GM23338 (cell line): Measurements from ENCODE around the gene SMC4. TPM values are rescaled to one million over a fixed set of nuclear protein-coding genes. Genes with fewer than 3 reads are reported as not detected.

Source experiments
- ATAC-seq: fragments of 200-7000 bp; cut with Tn5 transposase; 3 replicates; pipeline ENCODE4 v1.9.1; 2020
- DNase-seq: peaks from one replicate; pipeline ENCODE4 v3.0.0-alpha.2; 2015; ENCODE audit warnings: low spot score
- H2AFZ ChIP-seq: fragments of 200-600 bp; sonication (generic); 2 replicates; pipeline ENCODE4 v1.8.0; 2016; ENCODE audit warnings: antibody characterized with exemption, mild to moderate bottlenecking, moderate library complexity
- H3F3A ChIP-seq: fragments of 200-600 bp; sonication (generic); replicated peaks from 2 replicates; pipeline ENCODE4 v1.8.0; 2017; ENCODE audit warnings: antibody characterized with exemption, mixed run types, low read depth
- H3K27ac ChIP-seq: fragments of 200-600 bp; sonication (generic); 2 replicates; pipeline ENCODE4 v1.6.1; 2016; ENCODE audit warnings: low read depth
- H3K27me3 ChIP-seq: fragments of 200-600 bp; sonication (generic); 2 replicates; pipeline ENCODE4 v1.8.0; 2016; ENCODE audit warnings: mild to moderate bottlenecking, mixed run types, moderate library complexity; ENCODE audit not compliant: insufficient read depth
- H3K36me3 ChIP-seq: fragments of 200-600 bp; sonication (generic); 2 replicates; pipeline ENCODE4 v1.8.0; 2016; ENCODE audit warnings: mild to moderate bottlenecking; ENCODE audit not compliant: insufficient read depth
- H3K4me1 ChIP-seq: fragments of 200-600 bp; sonication (generic); 2 replicates; pipeline ENCODE4 v1.8.0; 2016; ENCODE audit warnings: mild to moderate bottlenecking, moderate library complexity; ENCODE audit not compliant: insufficient read depth
- H3K4me2 ChIP-seq: fragments of 200-600 bp; sonication (generic); 2 replicates; pipeline ENCODE4 v1.7.1; 2017; ENCODE audit warnings: mixed run types
- H3K4me3 ChIP-seq: fragments of 200-600 bp; sonication (generic); 2 replicates; pipeline ENCODE4 v1.6.1; 2016; ENCODE audit warnings: mixed run types
- H3K79me2 ChIP-seq: fragments of 200-600 bp; sonication (generic); replicated peaks from 2 replicates; pipeline ENCODE4 v1.8.0; 2017; ENCODE audit warnings: mild to moderate bottlenecking; ENCODE audit not compliant: insufficient read depth
- H3K9me2 ChIP-seq: fragments of 200-600 bp; sonication (generic); 2 replicates; pipeline ENCODE4 v1.8.0; 2017; ENCODE audit not compliant: insufficient read depth
- H4K20me1 ChIP-seq: fragments of 200-600 bp; sonication (generic); replicated peaks from 2 replicates; pipeline ENCODE4 v1.8.0; 2017; ENCODE audit warnings: mild to moderate bottlenecking; ENCODE audit not compliant: insufficient read depth
- H3K27ac Mint-ChIP-seq: 2 replicates; pipeline ENCODE4 v1.8.0; 2020; ENCODE audit warnings: inconsistent platforms, mild to moderate bottlenecking, moderate library complexity, mixed read lengths
- H3K27me3 Mint-ChIP-seq: 3 replicates; pipeline ENCODE4 v1.8.0; 2022; ENCODE audit warnings: low read depth, mild to moderate bottlenecking, moderate library complexity, mixed read lengths, inconsistent platforms; ENCODE audit not compliant: insufficient read depth, poor library complexity
- H3K36me3 Mint-ChIP-seq: 3 replicates; pipeline ENCODE4 v1.8.0; 2021; ENCODE audit warnings: low read depth, mild to moderate bottlenecking, inconsistent platforms, moderate library complexity, mixed read lengths
- H3K4me1 Mint-ChIP-seq: 3 replicates; pipeline ENCODE4 v1.8.0; 2020; ENCODE audit warnings: mild to moderate bottlenecking, inconsistent platforms, mixed read lengths
- H3K4me3 Mint-ChIP-seq: 3 replicates; pipeline ENCODE4 v1.8.0; 2021; ENCODE audit warnings: moderate library complexity, mild to moderate bottlenecking, inconsistent platforms, mixed read lengths
- H3K9me3 Mint-ChIP-seq: 3 replicates; pipeline ENCODE4 v1.8.0; 2020; ENCODE audit warnings: moderate library complexity, mild to moderate bottlenecking, inconsistent platforms, mixed read lengths
- CREB1 ChIP-seq: fragments of 250-450 bp; sonication (Bioruptor Pico); IDR thresholded peaks from 2 replicates; pipeline ENCODE4 v1.5.0; 2020; ENCODE audit warnings: low read depth, mild to moderate bottlenecking, moderate library complexity
- POLR2AphosphoS5 ChIP-seq: IDR thresholded peaks from 2 replicates; pipeline ENCODE4 v1.6.1; 2016; ENCODE audit warnings: antibody characterized with exemption, low read depth
- STAT1 ChIP-seq: IDR thresholded peaks from one replicate; pipeline ENCODE4 v1.6.1; 2016; ENCODE audit warnings: antibody characterized with exemption; ENCODE audit not compliant: unreplicated experiment
- ZNF114 ChIP-seq: fragments of 250-450 bp; sonication (Bioruptor Pico); IDR thresholded peaks from 2 replicates; pipeline ENCODE4 v1.5.0; 2020; ENCODE audit warnings: mild to moderate bottlenecking, moderate library complexity
- ZNF331 ChIP-seq: fragments of 250-450 bp; sonication (Bioruptor Pico); IDR thresholded peaks from 2 replicates; pipeline ENCODE4 v1.5.0; 2020; ENCODE audit warnings: low read depth, mild to moderate bottlenecking, moderate library complexity
- polyA plus RNA-seq: library from polyadenylated mRNA; unstranded; fragments of >200 nt; fragmentation: Nextera tagmentation; extraction: Ambion mirVana; gene quantifications from 2 replicates; pipeline ENCODE4 v1.2.1, GENCODE V29; 2016
- total RNA-seq: library from RNA; depleted of rRNA; stranded (reverse); fragments of >200 nt; shearing (Covaris generic); gene quantifications from 2 replicates; pipeline ENCODE4 v1.2.3, GENCODE V29; 2014
- TF ChIP-seq, protein P1 (sequence below): fragments of 250-450 bp; sonication (Bioruptor Pico); IDR thresholded peaks from 2 replicates; pipeline ENCODE4 v1.5.0; 2020; ENCODE audit warnings: mild to moderate bottlenecking, moderate library complexity
- TF ChIP-seq, protein P2 (sequence below): IDR thresholded peaks from 2 replicates; pipeline ENCODE4 v1.6.1; 2016; ENCODE audit warnings: antibody characterized with exemption

The SMC4 gene
- total and polyA plus RNA-seq, 2 experiments from 2014 or later: 167 to 412 TPM

DNA sequence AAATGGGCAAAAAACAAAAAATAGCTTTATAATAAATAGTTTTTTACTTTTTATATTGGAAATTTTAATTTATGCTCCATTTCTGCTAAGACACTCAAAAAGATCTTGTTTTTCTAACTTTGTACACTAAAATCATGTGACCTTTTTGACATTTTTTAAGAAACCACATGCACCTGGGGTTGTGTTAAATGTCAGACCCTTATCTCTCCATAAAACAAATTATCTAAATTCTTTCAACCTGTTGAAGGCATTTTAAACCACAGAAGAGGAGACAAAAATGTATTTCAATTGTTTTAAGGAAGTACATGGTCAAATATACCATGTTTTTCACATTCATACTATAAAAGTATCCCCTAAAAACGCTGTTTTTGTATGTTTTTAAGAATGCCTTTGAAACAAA lies 29.7 kb upstream of the SMC4 start:
- no peak for DNase-seq
- Mint-ChIP-seq H3K36me3 (peaks cover 21% of the 10 kb centered on the region), H3K9me3 (peaks cover 7% of the 10 kb centered on the region; the same call in 1 of the 3 replicates), H3K27me3 (no peaks in the 10 kb centered on the region), H3K4me3 (no peak overlapping the region), H3K4me1 (no peaks in the 10 kb centered on the region), H3K27ac (no peak overlapping the region)
- no peaks in the 10 kb centered on the region for H3K79me2 ChIP-seq
- no peaks in the 10 kb centered on the region for H3K9me2 ChIP-seq
- no peak overlapping the region for H2AFZ ChIP-seq
- H3K4me1 ChIP-seq: no peaks in the 10 kb centered on the region
- no peaks in the 10 kb centered on the region for H3K36me3 ChIP-seq
- ATAC-seq: no peak
- TF ChIP-seq POLR2AphosphoS5: no peak
- no peak for TF ChIP-seq ZNF331 (CRISPR knock-in tag)
- TF ChIP-seq, protein P1, sequence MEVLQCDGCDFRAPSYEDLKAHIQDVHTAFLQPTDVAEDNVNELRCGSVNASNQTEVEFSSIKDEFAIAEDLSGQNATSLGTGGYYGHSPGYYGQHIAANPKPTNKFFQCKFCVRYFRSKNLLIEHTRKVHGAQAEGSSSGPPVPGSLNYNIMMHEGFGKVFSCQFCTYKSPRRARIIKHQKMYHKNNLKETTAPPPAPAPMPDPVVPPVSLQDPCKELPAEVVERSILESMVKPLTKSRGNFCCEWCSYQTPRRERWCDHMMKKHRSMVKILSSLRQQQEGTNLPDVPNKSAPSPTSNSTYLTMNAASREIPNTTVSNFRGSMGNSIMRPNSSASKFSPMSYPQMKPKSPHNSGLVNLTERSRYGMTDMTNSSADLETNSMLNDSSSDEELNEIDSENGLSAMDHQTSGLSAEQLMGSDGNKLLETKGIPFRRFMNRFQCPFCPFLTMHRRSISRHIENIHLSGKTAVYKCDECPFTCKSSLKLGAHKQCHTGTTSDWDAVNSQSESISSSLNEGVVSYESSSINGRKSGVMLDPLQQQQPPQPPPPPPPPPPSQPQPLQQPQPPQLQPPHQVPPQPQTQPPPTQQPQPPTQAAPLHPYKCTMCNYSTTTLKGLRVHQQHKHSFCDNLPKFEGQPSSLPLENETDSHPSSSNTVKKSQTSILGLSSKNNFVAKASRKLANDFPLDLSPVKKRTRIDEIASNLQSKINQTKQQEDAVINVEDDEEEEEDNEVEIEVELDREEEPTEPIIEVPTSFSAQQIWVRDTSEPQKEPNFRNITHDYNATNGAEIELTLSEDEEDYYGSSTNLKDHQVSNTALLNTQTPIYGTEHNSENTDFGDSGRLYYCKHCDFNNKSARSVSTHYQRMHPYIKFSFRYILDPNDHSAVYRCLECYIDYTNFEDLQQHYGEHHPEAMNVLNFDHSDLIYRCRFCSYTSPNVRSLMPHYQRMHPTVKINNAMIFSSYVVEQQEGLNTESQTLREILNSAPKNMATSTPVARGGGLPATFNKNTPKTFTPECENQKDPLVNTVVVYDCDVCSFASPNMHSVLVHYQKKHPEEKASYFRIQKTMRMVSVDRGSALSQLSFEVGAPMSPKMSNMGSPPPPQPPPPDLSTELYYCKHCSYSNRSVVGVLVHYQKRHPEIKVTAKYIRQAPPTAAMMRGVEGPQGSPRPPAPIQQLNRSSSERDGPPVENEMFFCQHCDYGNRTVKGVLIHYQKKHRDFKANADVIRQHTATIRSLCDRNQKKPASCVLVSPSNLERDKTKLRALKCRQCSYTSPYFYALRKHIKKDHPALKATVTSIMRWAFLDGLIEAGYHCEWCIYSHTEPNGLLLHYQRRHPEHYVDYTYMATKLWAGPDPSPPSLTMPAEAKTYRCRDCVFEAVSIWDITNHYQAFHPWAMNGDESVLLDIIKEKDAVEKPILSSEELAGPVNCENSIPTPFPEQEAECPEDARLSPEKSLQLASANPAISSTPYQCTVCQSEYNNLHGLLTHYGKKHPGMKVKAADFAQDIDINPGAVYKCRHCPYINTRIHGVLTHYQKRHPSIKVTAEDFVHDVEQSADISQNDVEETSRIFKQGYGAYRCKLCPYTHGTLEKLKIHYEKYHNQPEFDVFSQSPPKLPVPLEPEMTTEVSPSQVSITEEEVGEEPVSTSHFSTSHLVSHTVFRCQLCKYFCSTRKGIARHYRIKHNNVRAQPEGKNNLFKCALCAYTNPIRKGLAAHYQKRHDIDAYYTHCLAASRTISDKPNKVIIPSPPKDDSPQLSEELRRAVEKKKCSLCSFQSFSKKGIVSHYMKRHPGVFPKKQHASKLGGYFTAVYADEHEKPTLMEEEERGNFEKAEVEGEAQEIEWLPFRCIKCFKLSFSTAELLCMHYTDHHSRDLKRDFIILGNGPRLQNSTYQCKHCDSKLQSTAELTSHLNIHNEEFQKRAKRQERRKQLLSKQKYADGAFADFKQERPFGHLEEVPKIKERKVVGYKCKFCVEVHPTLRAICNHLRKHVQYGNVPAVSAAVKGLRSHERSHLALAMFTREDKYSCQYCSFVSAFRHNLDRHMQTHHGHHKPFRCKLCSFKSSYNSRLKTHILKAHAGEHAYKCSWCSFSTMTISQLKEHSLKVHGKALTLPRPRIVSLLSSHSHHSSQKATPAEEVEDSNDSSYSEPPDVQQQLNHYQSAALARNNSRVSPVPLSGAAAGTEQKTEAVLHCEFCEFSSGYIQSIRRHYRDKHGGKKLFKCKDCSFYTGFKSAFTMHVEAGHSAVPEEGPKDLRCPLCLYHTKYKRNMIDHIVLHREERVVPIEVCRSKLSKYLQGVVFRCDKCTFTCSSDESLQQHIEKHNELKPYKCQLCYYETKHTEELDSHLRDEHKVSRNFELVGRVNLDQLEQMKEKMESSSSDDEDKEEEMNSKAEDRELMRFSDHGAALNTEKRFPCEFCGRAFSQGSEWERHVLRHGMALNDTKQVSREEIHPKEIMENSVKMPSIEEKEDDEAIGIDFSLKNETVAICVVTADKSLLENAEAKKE: no peak
- TF ChIP-seq ZNF114: no peak
- no peak for TF ChIP-seq CREB1 (CRISPR knock-in tag)
- TF ChIP-seq STAT1: no peak
- TF ChIP-seq, protein P2, sequence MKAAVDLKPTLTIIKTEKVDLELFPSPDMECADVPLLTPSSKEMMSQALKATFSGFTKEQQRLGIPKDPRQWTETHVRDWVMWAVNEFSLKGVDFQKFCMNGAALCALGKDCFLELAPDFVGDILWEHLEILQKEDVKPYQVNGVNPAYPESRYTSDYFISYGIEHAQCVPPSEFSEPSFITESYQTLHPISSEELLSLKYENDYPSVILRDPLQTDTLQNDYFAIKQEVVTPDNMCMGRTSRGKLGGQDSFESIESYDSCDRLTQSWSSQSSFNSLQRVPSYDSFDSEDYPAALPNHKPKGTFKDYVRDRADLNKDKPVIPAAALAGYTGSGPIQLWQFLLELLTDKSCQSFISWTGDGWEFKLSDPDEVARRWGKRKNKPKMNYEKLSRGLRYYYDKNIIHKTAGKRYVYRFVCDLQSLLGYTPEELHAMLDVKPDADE: no peak
- H3K27me3 ChIP-seq: no peaks in the 10 kb centered on the region
- H4K20me1 ChIP-seq: no peaks in the 10 kb centered on the region
- H3K4me2 ChIP-seq: no peak overlapping the region
- H3K4me3 ChIP-seq: no peak overlapping the region
- no peaks in the 10 kb centered on the region for H3F3A ChIP-seq
- H3K27ac ChIP-seq: no peak overlapping the region
